Subcutaneous adipose tissue (tissue), 4 donors: ENCODE results near the gene ERC2. TPM values are rescaled to one million over a fixed set of nuclear protein-coding genes. Genes with fewer than 3 reads are reported as not detected.

Experiments
- total RNA-seq, 4 donors: library from RNA; depleted of rRNA; stranded (reverse); fragments of >200 nt; gene quantifications; one replicate each; pipeline ENCODE4 v1.1.0, GENCODE V29; 2016
- TF ChIP-seq, protein P1 (sequence below): fragments of 450-650 bp; IDR thresholded peaks from one replicate; pipeline ENCODE4 v1.5.1; 2016; ENCODE audit warnings: low read depth, mild to moderate bottlenecking, control low read depth, antibody characterized with exemption, moderate library complexity

ERC2 gene
- total RNA-seq, 4 donors from 2014 or later, result 1.1 TPM; not detected in 3

DNA sequence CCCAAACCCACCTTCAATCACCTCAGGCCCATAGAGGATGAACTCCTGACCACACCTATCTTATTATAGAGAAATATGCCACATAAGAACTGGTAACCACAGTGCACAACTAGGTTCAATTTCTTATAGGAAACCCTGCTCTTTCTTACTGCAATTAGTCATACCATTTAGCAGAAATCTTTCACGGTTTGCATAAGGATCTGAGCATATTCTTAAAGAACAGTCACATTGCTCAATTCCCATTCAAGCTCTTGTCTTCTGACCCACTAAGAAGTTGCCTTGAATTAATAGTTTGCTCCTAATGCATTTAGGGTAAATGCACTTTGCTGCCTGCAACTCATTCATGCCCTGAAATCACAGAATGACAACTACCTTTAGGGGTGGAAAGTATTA lies 9.2 kb downstream of the ERC2 start:
- TF ChIP-seq, protein P1, sequence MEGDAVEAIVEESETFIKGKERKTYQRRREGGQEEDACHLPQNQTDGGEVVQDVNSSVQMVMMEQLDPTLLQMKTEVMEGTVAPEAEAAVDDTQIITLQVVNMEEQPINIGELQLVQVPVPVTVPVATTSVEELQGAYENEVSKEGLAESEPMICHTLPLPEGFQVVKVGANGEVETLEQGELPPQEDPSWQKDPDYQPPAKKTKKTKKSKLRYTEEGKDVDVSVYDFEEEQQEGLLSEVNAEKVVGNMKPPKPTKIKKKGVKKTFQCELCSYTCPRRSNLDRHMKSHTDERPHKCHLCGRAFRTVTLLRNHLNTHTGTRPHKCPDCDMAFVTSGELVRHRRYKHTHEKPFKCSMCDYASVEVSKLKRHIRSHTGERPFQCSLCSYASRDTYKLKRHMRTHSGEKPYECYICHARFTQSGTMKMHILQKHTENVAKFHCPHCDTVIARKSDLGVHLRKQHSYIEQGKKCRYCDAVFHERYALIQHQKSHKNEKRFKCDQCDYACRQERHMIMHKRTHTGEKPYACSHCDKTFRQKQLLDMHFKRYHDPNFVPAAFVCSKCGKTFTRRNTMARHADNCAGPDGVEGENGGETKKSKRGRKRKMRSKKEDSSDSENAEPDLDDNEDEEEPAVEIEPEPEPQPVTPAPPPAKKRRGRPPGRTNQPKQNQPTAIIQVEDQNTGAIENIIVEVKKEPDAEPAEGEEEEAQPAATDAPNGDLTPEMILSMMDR, result no peak

DNA sequence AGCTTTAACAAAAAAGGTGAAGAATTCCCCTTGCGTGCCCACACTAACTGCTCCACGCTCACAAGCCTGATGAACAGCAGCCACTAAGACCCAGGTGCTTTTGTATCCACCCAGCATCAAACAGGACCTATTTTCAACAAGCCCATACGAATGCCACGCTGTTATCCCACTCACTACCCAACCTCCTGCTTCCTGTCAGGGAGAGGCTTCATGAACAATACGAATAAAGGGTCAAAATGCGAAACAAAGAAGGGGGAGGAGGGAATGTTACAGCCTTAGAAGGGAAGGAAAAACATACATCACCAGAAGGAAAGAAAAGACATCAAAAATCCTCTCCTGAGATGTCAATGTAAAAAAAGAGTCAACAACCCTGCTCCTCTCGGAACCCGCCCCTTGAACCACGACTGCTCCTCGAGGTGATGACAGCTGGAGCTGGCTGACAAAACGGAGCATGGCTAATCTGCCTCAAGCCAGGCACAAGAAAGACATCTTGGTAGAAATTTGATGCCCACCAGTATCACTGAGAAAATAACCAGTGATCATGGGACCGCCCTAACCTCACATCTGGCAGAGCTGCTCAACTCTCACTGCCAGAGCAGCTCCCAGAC lies 9.7 kb downstream of the ERC2 start:
- TF ChIP-seq, protein P1, result no peak

DNA sequence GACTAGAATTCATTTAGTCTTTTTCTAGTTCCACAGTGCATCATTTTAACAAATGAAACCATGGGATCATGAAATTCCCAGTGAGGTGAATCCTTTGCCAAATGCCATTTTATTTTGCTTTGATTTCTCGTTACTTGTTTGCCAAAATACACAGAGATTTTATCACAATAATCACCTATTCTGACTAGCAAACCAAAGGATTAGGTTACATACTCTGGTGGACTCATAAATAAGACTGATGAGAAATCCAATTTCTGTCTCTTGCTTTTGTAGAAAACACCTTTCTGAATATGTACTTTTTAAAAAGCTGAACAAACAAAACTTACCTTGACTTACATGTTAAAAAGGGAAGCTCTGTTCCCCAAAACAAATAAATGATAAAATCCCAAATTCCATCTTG lies 12.2 kb downstream of the ERC2 start:
- TF ChIP-seq, protein P1, result no peak

DNA sequence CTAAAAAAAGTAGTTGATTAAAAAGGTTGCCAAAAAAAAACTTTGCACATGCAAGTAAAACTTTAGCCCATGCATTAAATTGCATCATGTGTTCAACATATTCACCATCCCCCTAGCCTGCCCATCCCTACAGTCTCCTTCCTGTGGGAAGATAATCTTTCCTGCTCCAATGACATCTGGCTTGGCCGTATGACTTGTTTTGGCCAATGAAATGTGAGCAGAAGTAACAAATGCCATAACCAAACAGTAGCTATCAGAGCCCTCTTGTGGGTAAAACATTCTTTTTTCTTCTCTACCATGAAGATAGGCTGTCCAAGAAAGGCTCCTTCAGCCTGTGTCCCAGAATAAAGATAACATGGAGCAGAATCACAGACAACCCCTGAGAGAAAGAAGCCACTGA lies 15.3 kb downstream of the ERC2 start:
- TF ChIP-seq, protein P1, result no peak

DNA sequence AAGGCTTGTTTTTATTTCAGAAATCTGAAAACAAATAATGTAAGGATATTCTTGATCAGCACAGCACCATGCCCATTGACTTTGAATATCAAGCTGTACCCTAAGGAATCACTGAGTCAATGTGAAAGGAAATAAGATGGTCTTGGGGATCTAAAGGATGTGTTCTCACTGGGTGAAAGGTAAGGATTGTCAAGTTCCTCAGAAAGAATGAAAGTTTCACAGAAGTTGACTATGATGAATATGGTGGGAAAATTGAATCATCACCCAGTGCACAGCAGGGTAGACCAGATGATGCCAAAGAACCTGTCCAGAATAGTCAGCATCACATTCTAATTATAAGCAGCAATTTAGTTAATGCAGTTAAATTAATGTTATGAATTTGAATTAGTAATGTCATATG lies 16.2 kb downstream of the ERC2 start:
- TF ChIP-seq, protein P1, result no peak

DNA sequence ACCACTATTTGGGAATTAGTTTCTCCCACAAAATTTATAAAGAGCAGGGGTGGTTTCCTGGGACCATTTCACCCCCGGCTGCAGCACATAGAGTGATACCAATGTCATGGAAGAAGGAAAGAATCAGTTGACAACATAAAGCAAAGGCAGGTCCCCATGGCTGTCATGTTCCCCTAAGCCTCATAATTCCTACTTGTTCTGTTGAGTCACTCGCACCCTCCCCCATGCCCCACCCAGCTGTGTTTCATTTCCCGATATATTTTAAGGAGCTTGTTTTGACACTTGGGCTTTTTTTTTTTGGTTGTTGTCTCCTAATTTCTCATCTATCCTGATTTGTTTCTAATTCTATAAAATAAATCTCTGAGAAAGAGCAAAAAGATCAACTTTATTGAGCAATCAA lies 24.9 kb downstream of the ERC2 start:
- TF ChIP-seq, protein P1, result no peak

DNA sequence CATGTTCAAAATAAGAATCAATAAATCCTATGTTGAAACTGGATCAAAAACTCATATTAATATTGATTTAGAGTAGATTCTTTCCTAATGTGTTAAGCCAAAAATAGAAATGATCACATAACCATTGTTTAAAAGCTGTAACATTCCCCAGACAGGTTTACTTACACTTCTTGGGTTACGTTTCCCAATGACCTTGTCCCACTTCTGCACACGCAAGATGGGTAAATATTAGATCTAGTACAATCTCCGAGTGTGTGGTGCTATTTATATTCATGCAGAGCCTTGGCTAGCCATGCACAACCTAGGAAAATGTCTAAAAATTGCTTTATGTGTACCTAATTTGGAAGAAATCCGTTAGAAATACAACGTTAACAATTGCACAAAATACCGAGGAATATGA lies 39.6 kb downstream of the ERC2 start:
- TF ChIP-seq, protein P1, result no peak
